Activated CD8-positive, alpha-beta T cell treated with anti-CD3 and anti-CD28 coated beads, Interleukin-2, amount 10 ng/mL, durations not matched to agents 7 days and 5 days (primary cell): ENCODE data around the gene THSD7A. TPM values are rescaled to one million over a fixed set of nuclear protein-coding genes. Genes with fewer than 3 reads are reported as not detected.

Experiments
- ATAC-seq: fragments of 150-1000 bp; cut with Tn5 transposase; one replicate; pipeline ENCODE4 v1.10.0; 2021; ENCODE audit warnings: moderate library complexity
- CTCF ChIA-PET: fragments of 350-600 bp; sonication (Branson Sonifier 250); formaldehyde crosslinking; loops from one replicate; lab custom pipeline; 2021; ENCODE audit warnings: antibody characterized with exemption; lab: Charles Lee
- POLR2A ChIA-PET: fragments of 350-600 bp; sonication (Branson Sonifier 250); formaldehyde crosslinking; loops from one replicate; lab custom pipeline; 2021; ENCODE audit warnings: antibody characterized with exemption; lab: Charles Lee
- DNase-seq: peaks from one replicate; pipeline ENCODE4 v3.0.0-alpha.2; 2020
- H3K27ac Mint-ChIP-seq: one replicate; pipeline ENCODE4 v1.8.0; 2021; ENCODE audit warnings: mild to moderate bottlenecking, mixed read lengths
- H3K27me3 Mint-ChIP-seq: one replicate; pipeline ENCODE4 v1.8.0; 2021; ENCODE audit warnings: low read depth, mixed read lengths
- H3K36me3 Mint-ChIP-seq: one replicate; pipeline ENCODE4 v1.8.0; 2021; ENCODE audit warnings: low read depth, mixed read lengths
- H3K4me1 Mint-ChIP-seq: one replicate; pipeline ENCODE4 v1.8.0; 2021; ENCODE audit warnings: low read depth, mixed read lengths
- H3K4me3 Mint-ChIP-seq: one replicate; pipeline ENCODE4 v1.8.0; 2021; ENCODE audit warnings: mild to moderate bottlenecking, mixed read lengths
- H3K9me3 Mint-ChIP-seq: one replicate; pipeline ENCODE4 v1.8.0; 2022; ENCODE audit warnings: mixed read lengths; ENCODE audit not compliant: insufficient read depth
- total RNA-seq, 2 experiments: library from RNA; stranded (reverse); gene quantifications; one replicate each; pipeline ENCODE4 v1.2.3, GENCODE V29; 2021

THSD7A gene
- total RNA-seq, 2 experiments from 2014 or later = not detected

- Mint-ChIP-seq H3K27me3 (no peaks in the 10 kb centered on the region), H3K9me3 (no peaks in the 10 kb centered on the region), H3K36me3 (no peaks in the 10 kb centered on the region), H3K27ac (no peak overlapping the region), H3K4me1 (no peaks in the 10 kb centered on the region), H3K4me3 (no peak overlapping the region)
- ChIA-PET POLR2A (no interaction called here), CTCF (no interaction called here)
- DNase-seq (no peak), ATAC-seq (no peak)
Observed at GRCh38 chr7:11714676-11715075, 117.3 kb downstream of the THSD7A start.

- Mint-ChIP-seq H3K4me1 (no peaks in the 10 kb centered on the region), H3K36me3 (no peaks in the 10 kb centered on the region), H3K9me3 (no peaks in the 10 kb centered on the region), H3K27ac (no peak overlapping the region), H3K27me3 (no peaks in the 10 kb centered on the region), H3K4me3 (no peak overlapping the region)
- ChIA-PET CTCF (no interaction called here), POLR2A (no interaction called here)
- no peak for DNase-seq
- ATAC-seq = no peak
Observed at GRCh38 chr7:11714205-11714604, 117.8 kb downstream of the THSD7A start.

GRCh38 chr7:11713352-11713751, 118.6 kb downstream of the THSD7A start:
- POLR2A ChIA-PET = no interaction called here
- H3K4me1 Mint-ChIP-seq = no peaks in the 10 kb centered on the region
- ATAC-seq (no peak), DNase-seq (no peak)
- no peaks in the 10 kb centered on the region for H3K27me3 Mint-ChIP-seq
- H3K27ac Mint-ChIP-seq = no peak overlapping the region
- no peak overlapping the region for H3K4me3 Mint-ChIP-seq
- CTCF ChIA-PET = no interaction called here
- H3K36me3 Mint-ChIP-seq = no peaks in the 10 kb centered on the region
- no peaks in the 10 kb centered on the region for H3K9me3 Mint-ChIP-seq

GRCh38 chr7:11710377-11710776, 121.6 kb downstream of the THSD7A start:
- H3K4me1 Mint-ChIP-seq = no peaks in the 10 kb centered on the region
- ChIA-PET CTCF (no interaction called here), POLR2A (no interaction called here)
- H3K4me3 Mint-ChIP-seq = no peak overlapping the region
- no peaks in the 10 kb centered on the region for H3K9me3 Mint-ChIP-seq
- DNase-seq (no peak), ATAC-seq (no peak)
- no peak overlapping the region for H3K27ac Mint-ChIP-seq
- no peaks in the 10 kb centered on the region for H3K36me3 Mint-ChIP-seq
- no peaks in the 10 kb centered on the region for H3K27me3 Mint-ChIP-seq

GRCh38 chr7:11709196-11709595, 122.8 kb downstream of the THSD7A start:
- CTCF ChIA-PET = no interaction called here
- H3K4me1 Mint-ChIP-seq = no peaks in the 10 kb centered on the region
- POLR2A ChIA-PET = no interaction called here
- ATAC-seq (no peak), DNase-seq (no peak)
- no peak overlapping the region for H3K27ac Mint-ChIP-seq
- H3K36me3 Mint-ChIP-seq = no peaks in the 10 kb centered on the region
- no peak overlapping the region for H3K4me3 Mint-ChIP-seq
- H3K27me3 Mint-ChIP-seq = no peaks in the 10 kb centered on the region
- H3K9me3 Mint-ChIP-seq = no peaks in the 10 kb centered on the region

- H3K4me1 Mint-ChIP-seq = no peaks in the 10 kb centered on the region
- POLR2A ChIA-PET = no interaction called here
- CTCF ChIA-PET = no interaction called here
- H3K4me3 Mint-ChIP-seq = no peak overlapping the region
- no peak overlapping the region for H3K27ac Mint-ChIP-seq
- H3K9me3 Mint-ChIP-seq = no peaks in the 10 kb centered on the region
- H3K36me3 Mint-ChIP-seq = no peaks in the 10 kb centered on the region
- DNase-seq (no peak), ATAC-seq (no peak)
- no peaks in the 10 kb centered on the region for H3K27me3 Mint-ChIP-seq
Observed at GRCh38 chr7:11707606-11708193, 124.3 kb downstream of the THSD7A start.

- no peaks in the 10 kb centered on the region for H3K27me3 Mint-ChIP-seq
- H3K9me3 Mint-ChIP-seq = no peaks in the 10 kb centered on the region
- no peak for DNase-seq
- CTCF ChIA-PET = no interaction called here
- no peaks in the 10 kb centered on the region for H3K36me3 Mint-ChIP-seq
- H3K27ac Mint-ChIP-seq = no peak overlapping the region
- H3K4me1 Mint-ChIP-seq = no peaks in the 10 kb centered on the region
- POLR2A ChIA-PET = no interaction called here
- no peak for ATAC-seq
- H3K4me3 Mint-ChIP-seq = no peak overlapping the region
Observed at GRCh38 chr7:11706666-11707605, 125.1 kb downstream of the THSD7A start.

- no peak overlapping the region for H3K27ac Mint-ChIP-seq
- H3K27me3 Mint-ChIP-seq = no peaks in the 10 kb centered on the region
- H3K36me3 Mint-ChIP-seq = no peaks in the 10 kb centered on the region
- DNase-seq (no peak), ATAC-seq (no peak)
- H3K4me3 Mint-ChIP-seq = no peak overlapping the region
- no peaks in the 10 kb centered on the region for H3K4me1 Mint-ChIP-seq
- POLR2A ChIA-PET = no interaction called here
- no peaks in the 10 kb centered on the region for H3K9me3 Mint-ChIP-seq
- CTCF ChIA-PET = no interaction called here
Observed at GRCh38 chr7:11703829-11704228, 128.2 kb downstream of the THSD7A start.

- ATAC-seq (no peak), DNase-seq (no peak)
- Mint-ChIP-seq H3K36me3 (no peaks in the 10 kb centered on the region), H3K4me1 (no peaks in the 10 kb centered on the region), H3K27me3 (no peaks in the 10 kb centered on the region), H3K9me3 (no peaks in the 10 kb centered on the region), H3K27ac (no peak overlapping the region), H3K4me3 (no peak overlapping the region)
- POLR2A ChIA-PET = no interaction called here
- CTCF ChIA-PET = no interaction called here
Observed at GRCh38 chr7:11702938-11703337, 129.1 kb downstream of the THSD7A start.

- Mint-ChIP-seq H3K36me3 (no peaks in the 10 kb centered on the region), H3K27ac (no peak overlapping the region), H3K4me3 (no peak overlapping the region), H3K27me3 (no peaks in the 10 kb centered on the region), H3K4me1 (no peaks in the 10 kb centered on the region), H3K9me3 (no peaks in the 10 kb centered on the region)
- ATAC-seq (no peak), DNase-seq (no peak)
- POLR2A ChIA-PET = no interaction called here
- CTCF ChIA-PET = no interaction called here
Observed at GRCh38 chr7:11701829-11702560, 130.0 kb downstream of the THSD7A start.

- ATAC-seq (no peak), DNase-seq (no peak)
- H3K4me1 Mint-ChIP-seq = no peaks in the 10 kb centered on the region
- no peak overlapping the region for H3K27ac Mint-ChIP-seq
- no peaks in the 10 kb centered on the region for H3K27me3 Mint-ChIP-seq
- POLR2A ChIA-PET = no interaction called here
- no peaks in the 10 kb centered on the region for H3K9me3 Mint-ChIP-seq
- no peak overlapping the region for H3K4me3 Mint-ChIP-seq
- H3K36me3 Mint-ChIP-seq = no peaks in the 10 kb centered on the region
- CTCF ChIA-PET = no interaction called here
Observed at GRCh38 chr7:11699666-11700065, 132.3 kb downstream of the THSD7A start.

- no peaks in the 10 kb centered on the region for H3K27me3 Mint-ChIP-seq
- no peak for ATAC-seq
- no peak overlapping the region for H3K27ac Mint-ChIP-seq
- no peaks in the 10 kb centered on the region for H3K4me1 Mint-ChIP-seq
- no peaks in the 10 kb centered on the region for H3K36me3 Mint-ChIP-seq
- POLR2A ChIA-PET = no interaction called here
- H3K9me3 Mint-ChIP-seq = no peaks in the 10 kb centered on the region
- DNase-seq = no peak
- H3K4me3 Mint-ChIP-seq = no peak overlapping the region
- CTCF ChIA-PET = no interaction called here
Observed at GRCh38 chr7:11698384-11698871, 133.6 kb downstream of the THSD7A start.
